Measurements from ENCODE around the gene EXOC6.

- TF ChIP-seq, protein P1, sequence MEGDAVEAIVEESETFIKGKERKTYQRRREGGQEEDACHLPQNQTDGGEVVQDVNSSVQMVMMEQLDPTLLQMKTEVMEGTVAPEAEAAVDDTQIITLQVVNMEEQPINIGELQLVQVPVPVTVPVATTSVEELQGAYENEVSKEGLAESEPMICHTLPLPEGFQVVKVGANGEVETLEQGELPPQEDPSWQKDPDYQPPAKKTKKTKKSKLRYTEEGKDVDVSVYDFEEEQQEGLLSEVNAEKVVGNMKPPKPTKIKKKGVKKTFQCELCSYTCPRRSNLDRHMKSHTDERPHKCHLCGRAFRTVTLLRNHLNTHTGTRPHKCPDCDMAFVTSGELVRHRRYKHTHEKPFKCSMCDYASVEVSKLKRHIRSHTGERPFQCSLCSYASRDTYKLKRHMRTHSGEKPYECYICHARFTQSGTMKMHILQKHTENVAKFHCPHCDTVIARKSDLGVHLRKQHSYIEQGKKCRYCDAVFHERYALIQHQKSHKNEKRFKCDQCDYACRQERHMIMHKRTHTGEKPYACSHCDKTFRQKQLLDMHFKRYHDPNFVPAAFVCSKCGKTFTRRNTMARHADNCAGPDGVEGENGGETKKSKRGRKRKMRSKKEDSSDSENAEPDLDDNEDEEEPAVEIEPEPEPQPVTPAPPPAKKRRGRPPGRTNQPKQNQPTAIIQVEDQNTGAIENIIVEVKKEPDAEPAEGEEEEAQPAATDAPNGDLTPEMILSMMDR (IDR thresholded peaks at IDR 0.05), result no peak
- TF ChIP-seq POLR2A (IDR thresholded peaks at IDR 0.05), result no peak
Observed at GRCh38 chr10:93064874-93065660, 216.7 kb downstream of the EXOC6 start.
